ENCODE measurements around the gene TMEM114. TPM values are rescaled to one million over a fixed set of nuclear protein-coding genes. Genes with fewer than 3 reads are reported as not detected.

Gene TMEM114
- total RNA-seq, 4 donors from 2014 or later: not detected

- 32 to 43% methylated on average over 11 of the region's 11 CpGs for WGBS, 2 donors
- H3K4me3 ChIP-seq: no peak overlapping the region
- TF ChIP-seq, protein P1, sequence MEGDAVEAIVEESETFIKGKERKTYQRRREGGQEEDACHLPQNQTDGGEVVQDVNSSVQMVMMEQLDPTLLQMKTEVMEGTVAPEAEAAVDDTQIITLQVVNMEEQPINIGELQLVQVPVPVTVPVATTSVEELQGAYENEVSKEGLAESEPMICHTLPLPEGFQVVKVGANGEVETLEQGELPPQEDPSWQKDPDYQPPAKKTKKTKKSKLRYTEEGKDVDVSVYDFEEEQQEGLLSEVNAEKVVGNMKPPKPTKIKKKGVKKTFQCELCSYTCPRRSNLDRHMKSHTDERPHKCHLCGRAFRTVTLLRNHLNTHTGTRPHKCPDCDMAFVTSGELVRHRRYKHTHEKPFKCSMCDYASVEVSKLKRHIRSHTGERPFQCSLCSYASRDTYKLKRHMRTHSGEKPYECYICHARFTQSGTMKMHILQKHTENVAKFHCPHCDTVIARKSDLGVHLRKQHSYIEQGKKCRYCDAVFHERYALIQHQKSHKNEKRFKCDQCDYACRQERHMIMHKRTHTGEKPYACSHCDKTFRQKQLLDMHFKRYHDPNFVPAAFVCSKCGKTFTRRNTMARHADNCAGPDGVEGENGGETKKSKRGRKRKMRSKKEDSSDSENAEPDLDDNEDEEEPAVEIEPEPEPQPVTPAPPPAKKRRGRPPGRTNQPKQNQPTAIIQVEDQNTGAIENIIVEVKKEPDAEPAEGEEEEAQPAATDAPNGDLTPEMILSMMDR (IDR thresholded peaks at IDR 0.05): no peak
- no peak for TF ChIP-seq EP300 (IDR thresholded peaks at IDR 0.05)
- TF ChIP-seq POLR2A (IDR thresholded peaks at IDR 0.05): no peak
- peaks cover 0 to 21% (median 0%) of the 10 kb centered on the region in 4 donors for H3K9me3 ChIP-seq
- H3K27me3 ChIP-seq: no peaks in the 10 kb centered on the region
- H3K27ac ChIP-seq: no peak overlapping the region
- H3K36me3 ChIP-seq: no peaks in the 10 kb centered on the region
- H3K4me1 ChIP-seq: no peaks in the 10 kb centered on the region
- DNase-seq (ENCODE audit: low spot score in 2 of 2): no peak
Observed at GRCh38 chr16:8600144-8600775, 9.9 kb upstream of the TMEM114 start.

DNA sequence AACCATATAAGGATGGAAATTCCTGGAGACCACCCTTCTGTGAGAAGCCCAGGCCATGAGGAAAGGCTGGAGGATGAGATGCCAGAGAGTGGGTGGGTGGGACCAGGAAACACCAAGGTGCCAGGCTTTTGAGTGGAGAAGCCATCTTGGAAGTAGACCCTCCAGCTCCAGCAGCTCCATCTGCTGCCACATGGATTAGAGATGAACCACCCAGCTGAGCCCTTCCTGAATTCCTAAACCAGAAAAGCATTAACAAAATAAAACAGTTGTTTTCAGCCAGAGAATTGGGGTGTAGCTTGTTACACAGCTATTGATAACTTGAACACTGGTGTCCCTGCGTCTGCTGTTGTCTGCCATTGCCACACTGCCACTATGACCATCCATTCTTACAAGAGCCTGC is 6.3 kb upstream of the TMEM114 start:
- Histone ChIP-seq H3K9me3 (peaks cover 0 to 16% (median 0%) of the 10 kb centered on the region in 4 donors), H3K4me3 (no peak overlapping the region), H3K4me1 (no peaks in the 10 kb centered on the region), H3K27ac (no peak overlapping the region), H3K36me3 (no peaks in the 10 kb centered on the region), H3K27me3 (peaks cover 0 to 10% of the 10 kb centered on the region in 2 donors)
- 87 to 91% methylated on average over 1 of the region's 1 CpG for WGBS, 2 donors
- DNase-seq (ENCODE audit: low spot score in 2 of 2): no peak
- no peak for TF ChIP-seq EP300 (IDR thresholded peaks at IDR 0.05)
- no peak for TF ChIP-seq POLR2A (IDR thresholded peaks at IDR 0.05)
- TF ChIP-seq, protein P1 (IDR thresholded peaks at IDR 0.05): no peak

GRCh38 chr16:8595783-8596182 is 5.5 kb upstream of the TMEM114 start:
- no peak overlapping the region for H3K27ac ChIP-seq
- H3K4me3 ChIP-seq: no peak overlapping the region
- H3K27me3 ChIP-seq: peaks cover 0 to 16% of the 10 kb centered on the region in 2 donors
- TF ChIP-seq EP300 (IDR thresholded peaks at IDR 0.05): no peak
- TF ChIP-seq, protein P1 (IDR thresholded peaks at IDR 0.05): no peak
- TF ChIP-seq POLR2A (IDR thresholded peaks at IDR 0.05): no peak
- 77 to 94% methylated on average over 5 of the region's 5 CpGs for WGBS, 2 donors
- no peaks in the 10 kb centered on the region for H3K36me3 ChIP-seq
- H3K4me1 ChIP-seq: no peaks in the 10 kb centered on the region
- H3K9me3 ChIP-seq: peaks cover 0 to 16% (median 0%) of the 10 kb centered on the region in 4 donors
- DNase-seq (ENCODE audit: low spot score in 2 of 2): no peak

- peaks cover 0 to 16% (median 0%) of the 10 kb centered on the region in 4 donors for H3K9me3 ChIP-seq
- H3K4me1 ChIP-seq: peaks cover 0 to 13% (median 7%) of the 10 kb centered on the region in 4 donors
- peaks cover 0 to 32% of the 10 kb centered on the region in 2 donors for H3K27me3 ChIP-seq
- 73 to 77% methylated on average over 9 of the region's 9 CpGs for WGBS, 2 donors
- TF ChIP-seq EP300 (IDR thresholded peaks at IDR 0.05) (no peak), POLR2A (IDR thresholded peaks at IDR 0.05) (no peak)
- TF ChIP-seq, protein P1 (IDR thresholded peaks at IDR 0.05): no peak
- DNase-seq (ENCODE audit: low spot score in 2 of 2): no peak
- H3K27ac ChIP-seq: no peak overlapping the region
- no peak overlapping the region for H3K4me3 ChIP-seq
- H3K36me3 ChIP-seq: no peaks in the 10 kb centered on the region
Observed at GRCh38 chr16:8594149-8594666, 3.9 kb upstream of the TMEM114 start.

DNA sequence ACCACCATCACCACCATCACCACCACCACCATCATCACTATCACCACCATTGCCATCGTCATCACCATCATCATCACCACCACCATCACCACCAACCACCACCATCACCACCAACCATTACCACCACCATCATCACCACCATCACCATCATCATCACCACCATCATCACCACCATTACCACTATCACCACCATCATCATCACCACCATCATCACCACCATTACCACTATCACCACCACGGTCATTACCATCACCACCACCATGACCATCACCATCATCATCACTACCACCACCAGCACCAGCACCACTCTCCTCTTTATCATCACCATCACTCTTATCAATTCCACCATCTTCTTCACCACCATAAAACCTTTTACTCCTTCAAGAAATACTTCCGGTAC is 1.1 kb upstream of the TMEM114 start:
- Histone ChIP-seq H3K9me3 (peaks cover 0 to 8% (median 0%) of the 10 kb centered on the region in 4 donors), H3K27ac (no peak overlapping the region), H3K4me3 (no peak overlapping the region), H3K27me3 (peaks cover 0 to 55% of the 10 kb centered on the region in 2 donors), H3K4me1 (peaks cover 0 to 22% (median 8%) of the 10 kb centered on the region in 4 donors), H3K36me3 (no peaks in the 10 kb centered on the region)
- no peak for DNase-seq (ENCODE audit: low spot score in 2 of 2)
- TF ChIP-seq POLR2A (IDR thresholded peaks at IDR 0.05) (no peak), EP300 (IDR thresholded peaks at IDR 0.05) (no peak)
- TF ChIP-seq, protein P1 (IDR thresholded peaks at IDR 0.05): no peak
- WGBS, 2 donors: 98% methylated on average over 3 of the region's 3 CpGs
